K562 (cell line): Measurements from ENCODE around the gene HOXC5. TPM values are rescaled to one million over a fixed set of nuclear protein-coding genes. Genes with fewer than 3 reads are reported as not detected.
"Not testable (repeated sequence)": the region's sequence is repeated elsewhere in the genome, so short reads cannot be mapped to it uniquely, and the experiment has no call there.

Experiments
- ATAC-seq: fragments of 200-7000 bp; cut with Tn5 transposase; 3 replicates; pipeline ENCODE4 v1.9.1; 2020; ENCODE audit warnings: moderate library complexity
- BruUV-seq: library from RNA; stranded (reverse); fragments of 400-500 nt; replicated peaks from 2 replicates; lab custom pipeline; 2021; lab: Mats Ljungman, UMichigan
- CTCF ChIA-PET: fragments of 300-600 bp; formaldehyde crosslinking; extraction: SDS; loops from one replicate; lab custom pipeline; 2021; ENCODE audit warnings: low intra/inter-chr PET ratio; lab: Yijun Ruan, JAX
- POLR2A ChIA-PET: fragments of 300-600, 350-650 bp; sonication (Branson Sonifier 250); formaldehyde crosslinking; extraction: SDS; loops from one replicate; lab custom pipeline; 2021; ENCODE audit warnings: antibody characterized with exemption, inconsistent platforms; lab: Yijun Ruan, JAX
- DNase-seq, 4 experiments: peaks; one replicate each; pipeline versions ENCODE4 v3.0.0 to v3.0.0-alpha.2; 2011 to 2018; ENCODE audit warnings: low spot score in 3 of 4, mixed read lengths in 3 of 4; ENCODE audit errors: extremely low read depth in 1 of 4
- FAIRE-seq: peaks from 2 replicates; lab custom pipeline; 2011; peaks lifted over from hg19 to GRCh38; lab: Jason Lieb, UNC
- H2AFZ ChIP-seq: 2 replicates; pipeline ENCODE4 v1.6.0; 2011; ENCODE audit warnings: low read depth, low read length, control low read depth, inconsistent platforms
- H3K27ac ChIP-seq: fragments of 200-600 bp; 3 replicates; pipeline ENCODE4 v1.8.0; 2011; ENCODE audit warnings: low read depth, mild to moderate bottlenecking, control low read depth, inconsistent platforms, low read length, moderate library complexity, mixed read lengths; ENCODE audit errors: extremely low read depth
- H3K27me3 ChIP-seq, 2 experiments: fragments of 300-600 bp in 1 of 2; 2 replicates in 1 of 2; 3 replicates in 1 of 2; pipeline versions ENCODE4 v1.6.0 to v1.8.0; 2011; ENCODE audit warnings: inconsistent platforms in 2 of 2, low read length in 2 of 2, mild to moderate bottlenecking in 1 of 2, mixed read lengths in 1 of 2, moderate library complexity in 1 of 2; ENCODE audit not compliant: control insufficient read depth in 2 of 2, insufficient read depth in 2 of 2
- H3K36me3 ChIP-seq: fragments of 300-600 bp; 3 replicates; pipeline ENCODE4 v1.8.0; 2011; ENCODE audit warnings: mild to moderate bottlenecking, low read length, inconsistent platforms; ENCODE audit not compliant: control insufficient read depth, insufficient read depth
- H3K4me1 ChIP-seq, 2 experiments: fragments of 200-600 bp in 1 of 2; replicated peaks in 1 of 2; 2 replicates in 1 of 2; 3 replicates in 1 of 2; pipeline versions ENCODE4 v1.5.1 to v1.8.0; 2011; ENCODE audit warnings: inconsistent platforms in 2 of 2, low read length in 2 of 2, mild to moderate bottlenecking in 1 of 2, mixed read lengths in 1 of 2, moderate library complexity in 1 of 2; ENCODE audit not compliant: control insufficient read depth in 2 of 2, insufficient read depth in 2 of 2
- H3K4me2 ChIP-seq: 2 replicates; pipeline ENCODE4 v1.6.1; 2011; ENCODE audit warnings: low read length, control low read depth, inconsistent platforms, mixed read lengths; ENCODE audit not compliant: insufficient read depth
- H3K4me3 ChIP-seq: fragments of 200-600 bp; sonication (generic), shearing (Covaris generic); 2 replicates; pipeline ENCODE4 v1.5.1; 2016; ENCODE audit warnings: control low read depth, inconsistent platforms
- H3K79me2 ChIP-seq: fragments of 200-600 bp; 3 replicates; pipeline ENCODE4 v1.8.0; 2011; ENCODE audit warnings: low read length, inconsistent platforms; ENCODE audit not compliant: control insufficient read depth, insufficient read depth
- H3K9ac ChIP-seq, 2 experiments: 2 replicates each; pipeline versions ENCODE4 v1.6.0 to v1.6.1; 2011; ENCODE audit warnings: low read depth in 2 of 2, low read length in 2 of 2, control low read depth in 1 of 2, inconsistent platforms in 1 of 2, mild to moderate bottlenecking in 1 of 2, mixed read lengths in 1 of 2; ENCODE audit not compliant: insufficient read depth in 1 of 2
- H3K9me1 ChIP-seq: one replicate; pipeline ENCODE4 v1.6.0; 2011; ENCODE audit warnings: inconsistent platforms, mild to moderate bottlenecking, low read length, moderate library complexity; ENCODE audit not compliant: control insufficient read depth, insufficient read depth
- H3K9me3 ChIP-seq: replicated peaks from 2 replicates; pipeline ENCODE4 v1.5.1; 2011; ENCODE audit warnings: low read depth, low read length, inconsistent platforms; ENCODE audit not compliant: control insufficient read depth, insufficient read depth
- H4K20me1 ChIP-seq: replicated peaks from 2 replicates; pipeline ENCODE4 v1.6.1; 2011; ENCODE audit warnings: low read length, inconsistent platforms, mixed read lengths; ENCODE audit not compliant: control insufficient read depth, insufficient read depth
- ARID3B ChIP-seq: fragments of 250-450 bp; sonication (Bioruptor Pico); IDR thresholded peaks from 2 replicates; pipeline ENCODE4 v1.4.0; 2020; ENCODE audit warnings: borderline replicate concordance
- CBX5 ChIP-seq: IDR thresholded peaks from 2 replicates; pipeline ENCODE4 v1.6.1; 2014; ENCODE audit warnings: low read depth, borderline replicate concordance
- GTF2A2 ChIP-seq: IDR thresholded peaks from 2 replicates; pipeline ENCODE4 v1.6.1; 2016; ENCODE audit warnings: mild to moderate bottlenecking, missing genetic modification characterization, missing compliant biosample characterization
- KDM1A ChIP-seq, 2 experiments: fragments of 450-650 bp; IDR thresholded peaks; 2 replicates each; pipeline ENCODE4 v1.6.1; 2016; ENCODE audit warnings: mild to moderate bottlenecking in 2 of 2
- NUFIP1 ChIP-seq: fragments of 450-650 bp; IDR thresholded peaks from 2 replicates; pipeline ENCODE4 v1.6.1; 2018; ENCODE audit not compliant: partially characterized antibody
- PATZ1 ChIP-seq: fragments of 250-450 bp; sonication (Bioruptor Pico); IDR thresholded peaks from 2 replicates; pipeline ENCODE4 v1.5.0; 2020; ENCODE audit warnings: mild to moderate bottlenecking, borderline replicate concordance
- SRF ChIP-seq, 2 experiments: fragments of 250-450, 450-650 bp in 1 of 2; sonication (Bioruptor Pico) in 1 of 2; sonication (generic) in 1 of 2; formaldehyde crosslinking; IDR thresholded peaks; 2 replicates each; pipeline versions ENCODE4 v1.5.0 to v1.5.1; 2020 to 2022; ENCODE audit warnings: mild to moderate bottlenecking in 1 of 2, missing genetic modification reagents in 1 of 2
- ZNF324 ChIP-seq: fragments of 250-450 bp; sonication (Bioruptor Pico); IDR thresholded peaks from 2 replicates; pipeline ENCODE4 v1.4.0; 2020; ENCODE audit warnings: mild to moderate bottlenecking
- ZNF76 ChIP-seq: fragments of 250-450 bp; sonication (Bioruptor Pico); IDR thresholded peaks from 2 replicates; pipeline ENCODE4 v1.4.0; 2020; ENCODE audit warnings: mild to moderate bottlenecking, moderate library complexity, borderline replicate concordance
- WGBS: fragments of 100-300 bp; shearing (Covaris generic); methylation state at CpG from one replicate; pipeline ENCODE4 v1.1.6; 2016; ENCODE audit warnings: low coverage, mixed read lengths; ENCODE audit not compliant: insufficient coverage; ENCODE audit errors: missing lambda C conversion rate; 5-methylcytosine and 5-hydroxymethylcytosine counted together
- in situ Hi-C: fragments of 300-500 bp; cut with MboI; formaldehyde crosslinking; loops from 4 replicates; pipeline ENCODE4 v1.15.0; 2018; ENCODE audit warnings: inconsistent platforms, mixed read lengths
- intact Hi-C: fragments of 100-400 bp; cut with micrococcal nuclease; formaldehyde crosslinking; loops from 2 replicates; pipeline ENCODE4 v1.14.2; 2022
- polyA plus RNA-seq, 8 experiments: library from polyadenylated mRNA; depleted of rRNA in 4 of 8; stranded (reverse) in 5 of 8; unstranded in 3 of 8; fragments of >200 nt; fragmentation: Nextera tagmentation in 2 of 8; fragmentation: Illumina TruSeq in 1 of 8; extraction: Ambion mirVana in 2 of 8; extraction: Trizol in 1 of 8; gene quantifications; 2 replicates each; pipeline versions ENCODE4 v1.2.1 to v1.2.3, GENCODE V29; 2011 to 2014; ENCODE audit warnings: inconsistent platforms in 1 of 8, missing spikeins in 1 of 8
- total RNA-seq, 7 experiments: library from RNA; depleted of rRNA in 6 of 7; stranded (reverse); fragments of >200 nt in 6 of 7; fragmentation: Illumina TruSeq in 2 of 7; extraction: Trizol in 2 of 7; gene quantifications; 2 replicates each; pipeline versions ENCODE4 v1.2.1 to v1.2.3, GENCODE V29; 2011 to 2021; ENCODE audit warnings: low replicate concordance in 1 of 7

HOXC5 gene
- total and polyA plus RNA-seq, 9 of the 15 experiments (the other 6 are each of a cell fraction or from before 2014, with no cell fraction given) = 0.10 to 0.44 (median 0.18) TPM; not detected in 4

- TF ChIP-seq SRF (CRISPR knock-in tag; IDR thresholded peaks at IDR 0.05) (no peak), KDM1A (IDR thresholded peaks at IDR 0.05) (peak; percentile 81 to 84)
- TF ChIP-seq, all 486 proteins: peak for 5
Observed at GRCh38 chr12:54040648-54041047, 7.8 kb downstream of the HOXC5 start (continued).

GRCh38 chr12:54041097-54041690 lies 8.3 kb downstream of the HOXC5 start:
- Histone ChIP-seq H3K27ac (no peak overlapping the region), H3K4me2 (no peak overlapping the region), H3K27me3 (peaks cover 21 to 25% of the 10 kb centered on the region in 2 experiments), H3K4me1 (peaks cover 0 to 4% of the 10 kb centered on the region in 2 experiments; a peak in 2 of 5 replicates), H3K79me2 (no peaks in the 10 kb centered on the region), H4K20me1 (no peaks in the 10 kb centered on the region), H3K9ac (no peak overlapping the region), H3K9me1 (no peaks in the 10 kb centered on the region), H3K4me3 (no peak overlapping the region), H3K9me3 (no peaks in the 10 kb centered on the region), H3K36me3 (no peaks in the 10 kb centered on the region), H2AFZ (no peak overlapping the region)
- FAIRE-seq (no peak), DNase-seq (no peak), ATAC-seq (no peak)
- intact Hi-C loops (no loop called here), in situ Hi-C loops (no loop called here)
- CTCF ChIA-PET = interaction anchor here (0.8 kb wide), 1 partner anchor 35 kb away, joined by 5 read pairs; no protein-coding TSS in a partner anchor
- 3% methylated on average over 2 of the region's 2 CpGs for WGBS
- no TSS peak for BruUV-seq
- POLR2A ChIA-PET = interaction anchor here (0.7 to 1.7 kb wide), 5 partner anchors 10 to 363 kb away, joined by 3 to 7 read pairs (median 4); partner anchors contain the start of gene HOXC6
- TF ChIP-seq ZNF324 (CRISPR knock-in tag) (no peak), ARID3B (CRISPR knock-in tag) (no peak), NUFIP1 (no peak), PATZ1 (CRISPR knock-in tag) (no peak), ZNF76 (CRISPR knock-in tag) (no peak), GTF2A2 (tag) (no peak), CBX5 (no peak)

GRCh38 chr12:54042033-54042432 lies 9.2 kb downstream of the HOXC5 start:
- ChIA-PET POLR2A (interaction anchor here (1.3 to 1.7 kb wide), 2 partner anchors 9 to 14 kb away, joined by 5 to 7 read pairs; partner anchors contain the start of gene HOXC6), CTCF (interaction anchor here (0.8 kb wide), 1 partner anchor 36 kb away, joined by 5 read pairs; no protein-coding TSS in a partner anchor)
- intact Hi-C loops, H2AFZ ChIP-seq, in situ Hi-C loops, FAIRE-seq, H3K9ac ChIP-seq, DNase-seq, ATAC-seq, H3K79me2 ChIP-seq, H3K4me3 ChIP-seq, H3K27ac ChIP-seq, H3K9me3 ChIP-seq, H3K36me3 ChIP-seq, H3K4me2 ChIP-seq, H4K20me1 ChIP-seq, H3K9me1 ChIP-seq, H3K4me1 ChIP-seq, BruUV-seq: not testable (repeated sequence)
- 6% methylated on average over 5 of the region's 6 CpGs for WGBS
- peaks cover 26 to 32% of the 10 kb centered on the region in 2 experiments for H3K27me3 ChIP-seq
